GM19372 (cell line): ENCODE results near the gene AAK1.
"Not testable (repeated sequence)": the region's sequence is repeated elsewhere in the genome, so short reads cannot be mapped to it uniquely, and the experiment has no call there.

Experiments used
- ATAC-seq: cut with Tn5 transposase; IDR thresholded peaks from one replicate; pipeline ENCODE4 v1.9.1; 2021; ENCODE audit warnings: mild to moderate bottlenecking, low read depth, moderate library complexity; ENCODE audit not compliant: unreplicated experiment

The AAK1 gene

DNA sequence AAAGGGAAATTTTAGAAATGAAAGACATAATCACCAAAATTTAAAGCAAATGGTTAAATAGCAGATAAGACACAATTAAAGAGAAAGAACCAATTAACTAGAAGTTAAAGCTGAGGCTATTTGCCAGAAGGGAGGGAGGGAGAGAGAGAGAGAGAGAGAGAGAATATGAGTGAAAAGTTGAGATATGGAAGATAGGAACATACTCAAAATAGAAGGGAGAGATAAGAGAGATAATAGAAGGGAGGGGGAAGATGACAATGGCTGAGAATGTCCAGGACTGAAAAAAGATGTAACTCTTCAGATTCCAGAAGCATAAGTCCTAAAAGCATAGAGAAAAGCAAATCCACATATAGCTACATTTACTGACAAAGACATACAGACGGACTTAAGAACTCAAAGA, 17.1 kb upstream of the AAK1 start:
- ATAC-seq: no peak

DNA sequence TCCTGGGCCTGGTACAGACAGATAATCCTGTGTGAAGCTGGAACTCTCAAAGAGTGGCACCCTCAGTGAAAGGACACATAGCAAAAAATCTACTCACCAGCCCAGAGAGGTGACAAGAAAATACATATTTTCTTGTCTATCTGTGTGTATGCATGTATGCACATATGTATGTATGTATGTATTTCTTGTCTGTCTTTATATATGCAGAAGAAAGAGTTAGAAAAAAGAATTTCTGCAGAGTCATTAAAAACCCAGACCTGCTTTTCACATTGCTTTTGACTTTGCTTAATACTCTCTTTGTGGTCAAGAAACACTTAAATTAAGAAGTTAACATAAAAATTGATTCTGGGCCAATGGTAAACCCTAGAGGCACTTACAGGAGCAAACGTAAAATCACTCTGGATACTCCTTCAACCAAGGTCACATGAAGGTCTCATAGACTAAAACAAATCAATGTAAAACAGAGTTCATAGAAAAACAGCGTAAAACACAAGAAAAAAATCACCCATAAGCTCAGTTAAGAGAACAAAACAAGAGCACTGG, 16.5 kb upstream of the AAK1 start:
- no peak for ATAC-seq

- ATAC-seq: no peak
Measured at GRCh38 chr2:69659349-69659748, 15.8 kb upstream of the AAK1 start.

DNA sequence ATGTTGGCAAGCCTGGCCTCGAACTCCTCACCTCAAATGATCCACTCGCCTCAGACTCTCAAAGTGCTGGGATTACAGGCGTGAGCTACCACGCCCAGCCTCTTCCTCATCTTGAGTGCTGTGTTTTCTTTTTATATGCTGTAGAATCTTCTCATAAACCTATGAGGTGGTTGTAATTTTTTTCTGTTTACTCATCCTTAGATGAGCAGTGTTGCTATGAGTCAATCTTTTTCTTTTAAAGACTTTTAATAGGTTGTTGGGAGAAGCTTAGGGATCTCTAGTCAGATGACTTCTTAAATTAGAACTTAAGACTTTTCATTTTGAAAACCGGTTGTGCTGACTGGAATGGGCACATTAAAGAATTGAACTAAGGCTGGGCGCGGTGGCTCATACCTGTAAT, 8.7 kb upstream of the AAK1 start:
- no peak for ATAC-seq

GRCh38 chr2:69647196-69647595, 3.7 kb upstream of the AAK1 start:
- not testable (repeated sequence) for ATAC-seq

GRCh38 chr2:69646714-69647113, 3.2 kb upstream of the AAK1 start:
- ATAC-seq: no peak

DNA sequence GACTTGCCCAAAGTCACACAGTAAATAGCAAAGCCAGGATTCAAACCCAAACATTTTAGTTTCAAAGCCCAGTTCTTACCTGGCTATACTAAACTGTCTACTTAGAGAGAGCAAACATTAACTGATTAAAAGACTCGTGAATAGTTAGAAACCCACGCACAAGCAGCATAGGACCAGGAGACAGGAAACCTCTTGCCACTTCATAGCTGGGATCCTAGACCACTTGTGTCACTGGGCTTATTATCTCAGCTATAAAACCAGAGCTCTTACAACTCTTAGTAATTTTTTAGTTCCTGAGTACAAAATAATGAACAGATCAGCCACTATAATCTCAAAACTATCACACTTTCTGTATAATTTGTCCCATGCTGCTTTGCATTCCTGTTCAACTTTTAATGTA, 2.4 kb upstream of the AAK1 start:
- ATAC-seq: no peak

- ATAC-seq: no peak
Measured at GRCh38 chr2:69645031-69645431, 1.5 kb upstream of the AAK1 start.

DNA sequence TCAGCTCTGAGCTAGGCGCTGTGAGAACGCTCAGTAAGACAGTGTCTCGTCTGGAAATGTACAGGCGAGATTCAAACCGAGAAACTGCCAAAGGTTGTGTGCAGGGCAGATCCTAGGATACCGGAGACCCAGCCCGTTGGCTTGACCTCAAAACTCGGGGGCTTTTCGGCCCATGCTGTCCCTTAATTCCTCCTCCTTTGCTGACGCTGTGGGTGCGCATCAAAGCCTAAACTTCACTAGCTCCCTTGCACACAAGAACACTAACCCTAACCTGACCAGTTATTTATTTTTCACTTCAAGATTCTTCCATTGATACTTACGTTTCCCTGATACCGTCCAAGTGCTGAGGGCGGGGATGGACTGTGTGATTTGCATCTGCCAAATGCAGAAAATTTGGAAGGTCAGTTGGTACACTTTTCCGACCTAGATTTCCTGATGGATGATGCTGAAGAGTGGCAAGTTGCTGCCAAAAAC, 1.0 kb upstream of the AAK1 start:
- ATAC-seq: no peak

GRCh38 chr2:69642709-69643601, 584 bp downstream of the AAK1 start:
- no peak for ATAC-seq

GRCh38 chr2:69641887-69642708, 1.4 kb downstream of the AAK1 start:
- ATAC-seq: no peak

GRCh38 chr2:69641471-69641870, 2.1 kb downstream of the AAK1 start:
- ATAC-seq: no peak

- no peak for ATAC-seq
Measured at GRCh38 chr2:69639266-69639665, 4.3 kb downstream of the AAK1 start.

GRCh38 chr2:69638630-69639029, 4.9 kb downstream of the AAK1 start:
- no peak for ATAC-seq

DNA sequence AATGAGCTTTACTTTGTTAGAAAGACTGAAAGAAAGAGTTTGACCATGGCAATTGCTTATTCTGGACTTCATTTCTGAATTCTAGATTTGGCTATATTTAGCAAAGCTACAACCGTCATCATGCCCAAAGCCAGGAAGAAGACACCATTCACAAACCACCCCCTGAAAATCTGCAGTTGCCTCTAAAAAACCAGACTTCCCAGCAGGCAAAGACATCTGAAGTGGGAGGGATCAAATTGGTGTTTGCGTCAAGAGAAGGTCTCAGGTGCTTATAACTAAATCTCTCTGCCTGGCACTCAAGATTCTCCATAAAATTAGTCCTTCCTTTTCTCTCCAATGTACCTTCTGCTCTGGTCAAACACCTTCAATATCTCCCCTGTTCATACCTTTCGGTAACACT, 5.6 kb downstream of the AAK1 start:
- ATAC-seq: no peak

GRCh38 chr2:69636395-69636794, 7.1 kb downstream of the AAK1 start:
- ATAC-seq: no peak

DNA sequence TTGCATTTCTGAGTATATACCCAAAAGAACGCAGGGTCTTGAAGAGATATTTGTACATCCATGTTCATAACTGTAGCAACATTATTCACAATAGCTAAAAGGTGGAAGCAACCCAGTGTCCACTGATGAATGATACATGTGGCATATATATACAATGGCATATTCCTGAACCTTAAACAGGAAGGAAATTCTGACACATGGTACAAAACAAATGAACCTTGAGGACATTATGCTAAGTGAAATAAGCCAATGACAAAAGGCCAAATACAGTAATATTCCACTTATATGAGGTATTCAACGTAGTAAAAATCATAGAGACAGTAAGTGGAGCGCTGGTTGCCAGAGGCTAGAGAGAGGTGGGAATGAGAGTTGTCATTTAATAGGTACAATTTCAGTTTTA, 8.1 kb downstream of the AAK1 start:
- no peak for ATAC-seq

DNA sequence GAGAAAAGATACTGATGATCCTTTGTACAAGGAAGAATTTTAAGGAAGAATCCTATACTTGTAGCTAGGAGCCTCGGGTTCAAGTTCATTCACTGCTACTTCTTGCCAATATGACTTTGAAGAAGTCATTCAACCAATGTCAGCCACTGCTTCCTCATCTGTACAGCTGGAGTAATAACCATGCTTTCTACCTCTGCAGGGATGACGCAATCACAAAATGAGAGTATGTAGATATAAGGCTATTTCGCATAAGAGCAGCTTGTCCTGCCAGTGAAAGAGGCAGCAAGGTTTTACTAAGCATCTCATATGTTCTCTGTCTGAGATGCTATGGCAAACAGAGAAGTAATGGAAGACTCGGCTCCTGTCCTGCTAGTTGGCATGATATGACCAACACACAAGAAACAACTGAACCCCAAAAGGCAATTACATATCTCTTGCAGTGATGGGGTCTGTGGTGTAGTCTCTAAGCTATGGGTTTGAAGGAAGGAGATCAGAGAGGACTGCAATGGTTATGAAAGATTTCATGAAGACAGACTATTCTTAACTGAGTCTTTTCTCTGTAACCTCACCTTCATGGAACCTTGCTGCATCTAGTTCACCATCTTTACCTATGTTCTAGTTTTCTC, 9.2 kb downstream of the AAK1 start:
- no peak for ATAC-seq

GRCh38 chr2:69631402-69631801, 12.1 kb downstream of the AAK1 start:
- no peak for ATAC-seq

- ATAC-seq: no peak
Measured at GRCh38 chr2:69629921-69630608, 13.5 kb downstream of the AAK1 start.
